GM12878 (cell line): ENCODE data around the gene CXCL17. TPM values are rescaled to one million over a fixed set of nuclear protein-coding genes. Genes with fewer than 3 reads are reported as not detected.

Experiments used
- ATAC-seq: fragments of 200-7000 bp; cut with Tn5 transposase; 3 replicates; pipeline ENCODE4 v1.9.1; 2020; ENCODE audit warnings: mild to moderate bottlenecking, moderate library complexity
- BruUV-seq: library from RNA; stranded (reverse); fragments of 400-500 nt; replicated peaks from 2 replicates; lab custom pipeline; 2021; lab: Mats Ljungman, UMichigan
- CTCF ChIA-PET: fragments of 300-600 bp; sonication (Branson Sonifier 250); formaldehyde crosslinking; extraction: SDS; loops from one replicate; lab custom pipeline; 2021; ENCODE audit warnings: inconsistent platforms; lab: Yijun Ruan, JAX
- POLR2A ChIA-PET: fragments of 350-600 bp; formaldehyde crosslinking; extraction: SDS; loops from one replicate; lab custom pipeline; 2021; ENCODE audit warnings: inconsistent platforms; lab: Charles Lee
- RAD21 ChIA-PET: fragments of 300-600 bp; sonication (Branson Sonifier 250); formaldehyde crosslinking; loops from one replicate; lab custom pipeline; 2023; ENCODE audit warnings: antibody characterized with exemption; ENCODE audit not compliant: unreplicated experiment; lab: Charles Lee
- SMC1A ChIA-PET: fragments of 300-600 bp; sonication (Branson Sonifier 250); formaldehyde crosslinking; loops from one replicate; lab custom pipeline; 2023; ENCODE audit not compliant: unreplicated experiment, uncharacterized antibody; lab: Charles Lee
- DNase-seq: peaks from one replicate; pipeline ENCODE4 v3.0.0-alpha.2; 2011; ENCODE audit warnings: low read depth, low spot score
- FAIRE-seq: peaks from 3 replicates; lab custom pipeline; 2011; peaks lifted over from hg19 to GRCh38; lab: Jason Lieb, UNC
- H2AFZ ChIP-seq: 2 replicates; pipeline ENCODE4 v1.6.0; 2011; ENCODE audit warnings: low read depth, low read length, control low read depth; ENCODE audit not compliant: control insufficient read depth
- H3K27ac ChIP-seq: 2 replicates; pipeline ENCODE4 v1.5.1; 2011; ENCODE audit warnings: control low read depth; ENCODE audit not compliant: control insufficient read depth, insufficient read depth
- H3K27me3 ChIP-seq, 2 experiments: replicated peaks in 1 of 2; 2 replicates each; pipeline versions ENCODE4 v1.6.0 to v1.6.1; 2011; ENCODE audit warnings: low read length in 1 of 2; ENCODE audit not compliant: control insufficient read depth in 2 of 2, insufficient read depth in 2 of 2
- H3K36me3 ChIP-seq, 2 experiments: 2 replicates each; pipeline ENCODE4 v1.5.1; 2011; ENCODE audit warnings: low read length in 1 of 2; ENCODE audit not compliant: control insufficient read depth in 2 of 2, insufficient read depth in 2 of 2
- H3K4me1 ChIP-seq: 2 replicates; pipeline ENCODE4 v1.6.1; 2011; ENCODE audit warnings: mild to moderate bottlenecking, low read length, moderate library complexity, mixed read lengths; ENCODE audit not compliant: control insufficient read depth, insufficient read depth
- H3K4me2 ChIP-seq: 2 replicates; pipeline ENCODE4 v1.6.0; 2011; ENCODE audit warnings: control low read depth; ENCODE audit not compliant: control insufficient read depth, insufficient read depth
- H3K4me3 ChIP-seq: fragments of 200-600 bp; sonication (generic); 2 replicates; pipeline ENCODE4 v1.5.1; 2016
- H3K79me2 ChIP-seq: 2 replicates; pipeline ENCODE4 v1.6.0; 2011; ENCODE audit warnings: low read length; ENCODE audit not compliant: control insufficient read depth, insufficient read depth
- H3K9ac ChIP-seq: 2 replicates; pipeline ENCODE4 v1.8.0; 2011; ENCODE audit warnings: low read length, control low read depth, mixed read lengths; ENCODE audit not compliant: control insufficient read depth, insufficient read depth
- H3K9me3 ChIP-seq: replicated peaks from 3 replicates; pipeline ENCODE4 v1.5.1; 2011; ENCODE audit warnings: mild to moderate bottlenecking, low read length; ENCODE audit not compliant: control insufficient read depth, insufficient read depth
- H4K20me1 ChIP-seq: 2 replicates; pipeline ENCODE4 v1.6.0; 2011; ENCODE audit not compliant: control insufficient read depth, insufficient read depth
- CREM ChIP-seq: IDR thresholded peaks from 2 replicates; pipeline ENCODE4 v1.6.1; 2014; ENCODE audit warnings: antibody characterized with exemption, low read depth
- GATAD2B ChIP-seq: fragments of 450-650 bp; conservative IDR thresholded peaks from 2 replicates; pipeline ENCODE4 v1.6.1; 2017; ENCODE audit warnings: low read depth, mild to moderate bottlenecking, moderate library complexity
- KLF5 ChIP-seq: fragments of 450-650 bp; IDR thresholded peaks from 2 replicates; pipeline ENCODE4 v1.6.1; 2014; ENCODE audit warnings: mild to moderate bottlenecking; ENCODE audit not compliant: partially characterized antibody
- MTA3 ChIP-seq: IDR thresholded peaks from 2 replicates; pipeline ENCODE4 v1.6.1; 2012; ENCODE audit warnings: low read length, inconsistent platforms, borderline replicate concordance
- POLR2A ChIP-seq: IDR thresholded peaks from 2 replicates; pipeline ENCODE4 v1.6.1; 2011; ENCODE audit warnings: low read depth, mild to moderate bottlenecking, low read length
- WGBS: methylation state at CpG from one replicate; pipeline ENCODE4 v1.1.6; 2016; ENCODE audit warnings: low lambda C conversion rate; ENCODE audit not compliant: insufficient replicate concordance, insufficient coverage; ENCODE audit errors: missing lambda C conversion rate; 5-methylcytosine and 5-hydroxymethylcytosine counted together
- in situ Hi-C: fragments of 300-500 bp; cut with MboI; formaldehyde crosslinking; loops from 9 replicates; pipeline ENCODE4 v1.14.3; 2018; ENCODE audit warnings: mixed read lengths
- intact Hi-C: fragments of 100-400 bp; cut with micrococcal nuclease; formaldehyde crosslinking; loops from one replicate; pipeline ENCODE4 v1.14.2; 2022; ENCODE audit not compliant: unreplicated experiment
- polyA plus RNA-seq, 11 experiments: library from polyadenylated mRNA; depleted of rRNA in 4 of 11; unstranded in 6 of 11; stranded (reverse) in 5 of 11; fragments of >200 nt; fragmentation: Nextera tagmentation in 4 of 11; fragmentation: Illumina TruSeq in 1 of 11; extraction: Ambion mirVana in 4 of 11; extraction: Trizol in 1 of 11; gene quantifications; 1 replicate in 1 of 11; 2 replicates in 10 of 11; pipeline versions ENCODE4 v1.2.1 to v1.2.3, GENCODE V29; 2011 to 2016; ENCODE audit warnings: inconsistent platforms in 2 of 11, missing spikeins in 2 of 11, low read depth in 1 of 11
- total RNA-seq, 4 experiments: library from RNA; depleted of rRNA in 3 of 4; stranded (reverse); fragments of >200 nt in 3 of 4; fragmentation: Illumina TruSeq in 1 of 4; extraction: Trizol in 1 of 4; gene quantifications; 2 replicates each; pipeline versions ENCODE4 v1.2.1 to v1.2.3, GENCODE V29; 2013 to 2021

CXCL17 gene
- total and polyA plus RNA-seq, 10 of the 15 experiments (the other 5 are each of a cell fraction or from before 2014, with no cell fraction given): 0.13 to 0.24 (median 0.15) TPM; not detected in 7

DNA sequence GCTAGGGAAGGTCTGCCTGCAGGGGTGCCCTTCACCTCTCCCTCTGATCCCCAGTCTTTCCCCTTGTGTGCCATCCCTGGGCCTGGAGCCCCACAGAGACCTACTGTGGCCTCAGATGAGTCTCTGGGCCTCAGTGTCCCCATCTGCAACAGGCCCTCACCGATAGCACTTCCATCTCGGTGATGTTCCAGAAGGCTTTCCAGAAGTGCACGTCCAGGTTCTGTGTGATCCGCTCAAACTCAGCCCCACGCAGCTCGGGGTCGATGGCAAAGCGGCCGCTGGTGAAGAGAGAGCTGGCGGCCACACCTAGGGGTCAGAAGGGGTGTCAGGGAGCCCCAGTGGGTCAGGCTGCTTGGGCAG, 35.0 kb downstream of the CXCL17 start:
- in situ Hi-C loops (no loop called here), intact Hi-C loops (no loop called here)
- ATAC-seq: no peak
- Histone ChIP-seq H3K4me2 (no peak overlapping the region), H3K4me1 (no peaks in the 10 kb centered on the region), H3K9me3 (no peaks in the 10 kb centered on the region), H3K27ac (no peak overlapping the region), H2AFZ (no peak overlapping the region), H3K9ac (no peak overlapping the region), H3K79me2 (no peaks in the 10 kb centered on the region), H4K20me1 (no peaks in the 10 kb centered on the region), H3K27me3 (no peaks in the 10 kb centered on the region), H3K36me3 (peaks cover 5% of the 10 kb centered on the region in 2 experiments; a peak in 3 of 4 replicates), H3K4me3 (no peak overlapping the region)
- TF ChIP-seq GATAD2B (no peak), POLR2A (peak; percentile 6; the same call in 1 of the 2 replicates)
- POLR2A ChIA-PET: interaction anchor here (1.3 kb wide), 1 partner anchor 16 kb away, joined by 3 read pairs; no protein-coding TSS in a partner anchor
- RAD21 ChIA-PET: no interaction called here
- no peak for FAIRE-seq
- SMC1A ChIA-PET: no interaction called here
- CTCF ChIA-PET: interaction anchor here (1.0 to 1.1 kb wide), 2 partner anchors 8 to 13 kb away, joined by 3 read pairs; no protein-coding TSS in a partner anchor
- no peak for DNase-seq
- 92% methylated on average over 10 of the region's 10 CpGs for WGBS
- no TSS peak for BruUV-seq

GRCh38 chr19:42407085-42407815, 35.5 kb downstream of the CXCL17 start:
- no peak for FAIRE-seq
- Histone ChIP-seq H3K9me3 (no peaks in the 10 kb centered on the region), H3K27me3 (no peaks in the 10 kb centered on the region), H4K20me1 (no peaks in the 10 kb centered on the region), H3K4me3 (no peak overlapping the region), H3K4me2 (no peak overlapping the region), H3K27ac (no peak overlapping the region), H3K4me1 (no peaks in the 10 kb centered on the region), H3K36me3 (peaks cover 5% of the 10 kb centered on the region in 2 experiments; a peak in 3 of 4 replicates), H3K9ac (no peak overlapping the region), H3K79me2 (no peaks in the 10 kb centered on the region), H2AFZ (no peak overlapping the region)
- ATAC-seq: no peak
- ChIA-PET POLR2A (interaction anchor here (1.3 kb wide), 1 partner anchor 16 kb away, joined by 3 read pairs; no protein-coding TSS in a partner anchor), SMC1A (no interaction called here), RAD21 (no interaction called here), CTCF (interaction anchor here (1.6 kb wide), 1 partner anchor 13 kb away, joined by 4 read pairs; no protein-coding TSS in a partner anchor)
- in situ Hi-C loops (no loop called here), intact Hi-C loops (no loop called here)
- BruUV-seq: no TSS peak
- TF ChIP-seq CREM: no peak
- TF ChIP-seq MTA3: no peak
- no peak for TF ChIP-seq KLF5
- WGBS: 96% methylated on average over 29 of the region's 30 CpGs
- no peak for DNase-seq
